ENCODE data around the gene ASIC2.

Gene ASIC2

DNA sequence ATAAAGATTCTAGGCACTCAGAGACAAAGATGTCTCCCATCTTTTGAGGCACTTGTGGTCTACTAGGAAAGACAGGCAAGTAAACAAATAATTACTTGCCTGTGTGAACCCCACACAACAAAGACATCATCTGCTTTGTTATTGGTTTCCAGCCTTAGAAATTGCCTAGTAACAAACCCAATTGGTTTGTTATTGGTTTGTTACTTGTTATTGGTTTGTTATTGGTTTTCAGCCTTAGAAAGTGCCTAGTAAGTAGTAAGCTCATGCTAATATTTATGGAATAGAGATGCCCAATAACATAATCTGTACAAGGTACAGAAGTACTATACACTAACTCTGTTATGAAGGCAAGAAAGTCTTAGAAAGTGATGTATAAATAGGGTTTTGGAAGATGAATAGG, 67.1 kb downstream of the ASIC2 start:
- DNase-seq (ENCODE audit: low read depth, low spot score): no peak
- H3K4me3 ChIP-seq (ENCODE audit: low read depth, low read length): no peak overlapping the region
- ChIA-PET CTCF (no interaction called here), POLR2A (no interaction called here)
- TF ChIP-seq CTCF (IDR thresholded peaks at IDR 0.05; ENCODE audit: insufficient read depth, low read length, missing control alignments): no peak

GRCh38 chr17:33225509-33225908, 67.6 kb downstream of the ASIC2 start:
- no peak for DNase-seq (ENCODE audit: low read depth, low spot score)
- POLR2A ChIA-PET: no interaction called here
- H3K4me3 ChIP-seq (ENCODE audit: low read depth, low read length): no peak overlapping the region
- TF ChIP-seq CTCF (IDR thresholded peaks at IDR 0.05; ENCODE audit: insufficient read depth, low read length, missing control alignments): no peak
- CTCF ChIA-PET: no interaction called here

DNA sequence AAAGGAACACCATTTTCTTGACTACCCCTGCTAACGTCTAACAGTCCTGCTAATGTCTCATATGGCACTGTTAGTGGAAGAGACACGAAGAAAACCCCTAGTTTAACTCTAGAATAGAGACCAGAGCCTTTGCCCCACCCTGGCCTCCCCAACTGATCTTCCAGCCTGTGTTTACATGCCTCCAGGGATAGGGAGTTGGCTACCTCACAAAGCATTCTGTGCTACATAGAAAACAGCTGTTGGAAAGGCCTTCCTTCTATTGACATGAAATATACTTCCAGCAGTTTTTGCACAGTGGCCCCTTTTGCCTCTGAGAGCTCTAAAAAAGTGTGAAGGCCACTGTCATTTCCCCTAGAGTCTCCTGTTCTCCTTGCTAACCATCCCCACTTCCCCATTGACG, 73.1 kb downstream of the ASIC2 start:
- DNase-seq (ENCODE audit: low read depth, low spot score): no peak
- POLR2A ChIA-PET: no interaction called here
- CTCF ChIA-PET: no interaction called here
- no peak overlapping the region for H3K4me3 ChIP-seq (ENCODE audit: low read depth, low read length)
- TF ChIP-seq CTCF (IDR thresholded peaks at IDR 0.05; ENCODE audit: insufficient read depth, low read length, missing control alignments): no peak

DNA sequence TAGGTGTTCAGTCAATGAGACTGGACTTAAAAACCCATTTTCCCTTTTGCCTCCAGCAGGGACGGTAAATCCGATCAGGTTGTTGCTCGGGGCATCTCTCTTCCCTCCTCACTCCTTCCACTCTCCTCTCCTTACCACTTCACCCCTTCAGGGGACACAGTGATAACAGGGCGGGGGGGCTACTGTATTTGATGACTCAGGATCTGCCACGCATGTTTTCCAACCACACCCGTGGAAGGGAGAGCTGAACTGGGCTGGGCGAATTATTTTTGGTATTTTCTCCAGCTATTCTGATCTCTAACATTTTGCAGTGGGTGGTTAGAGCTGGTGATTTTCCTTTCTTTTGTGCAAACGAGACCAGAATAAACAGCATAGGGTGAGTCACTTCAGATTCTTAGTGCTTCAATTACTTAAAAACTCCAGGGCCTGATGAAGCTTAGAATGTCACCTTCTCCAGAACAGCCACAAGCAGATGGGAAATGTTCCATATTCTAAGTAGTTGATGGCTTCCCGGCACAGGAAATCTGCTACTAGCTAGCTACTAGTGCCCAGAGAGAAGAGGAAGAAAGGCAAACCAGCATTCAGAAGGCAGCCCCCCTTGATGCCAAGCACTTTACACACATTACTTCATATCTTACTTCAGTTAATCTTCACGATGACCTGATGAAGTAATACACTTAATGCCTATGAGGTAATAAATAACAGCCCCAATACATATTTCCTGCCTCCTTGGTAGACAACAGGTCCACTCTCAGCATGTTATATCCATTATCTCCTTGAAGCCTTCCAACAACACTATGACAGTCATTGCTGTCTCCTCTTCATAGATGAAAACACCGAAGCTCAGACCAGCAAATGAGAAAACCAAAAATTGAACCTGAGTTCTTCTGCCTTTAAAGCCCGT, 74.1 kb downstream of the ASIC2 start:
- POLR2A ChIA-PET: no interaction called here
- CTCF ChIA-PET: no interaction called here
- no peak overlapping the region for H3K4me3 ChIP-seq (ENCODE audit: low read depth, low read length)
- DNase-seq (ENCODE audit: low read depth, low spot score): no peak
- TF ChIP-seq CTCF (IDR thresholded peaks at IDR 0.05; ENCODE audit: insufficient read depth, low read length, missing control alignments): no peak

- TF ChIP-seq CTCF (IDR thresholded peaks at IDR 0.05; ENCODE audit: insufficient read depth, low read length, missing control alignments): no peak
- CTCF ChIA-PET: no interaction called here
- POLR2A ChIA-PET: no interaction called here
- H3K4me3 ChIP-seq (ENCODE audit: low read depth, low read length): no peak overlapping the region
- DNase-seq (ENCODE audit: low read depth, low spot score): no peak
These were observed 75.2 kb downstream of the ASIC2 start for GRCh38 chr17:33217891-33218290.

DNA sequence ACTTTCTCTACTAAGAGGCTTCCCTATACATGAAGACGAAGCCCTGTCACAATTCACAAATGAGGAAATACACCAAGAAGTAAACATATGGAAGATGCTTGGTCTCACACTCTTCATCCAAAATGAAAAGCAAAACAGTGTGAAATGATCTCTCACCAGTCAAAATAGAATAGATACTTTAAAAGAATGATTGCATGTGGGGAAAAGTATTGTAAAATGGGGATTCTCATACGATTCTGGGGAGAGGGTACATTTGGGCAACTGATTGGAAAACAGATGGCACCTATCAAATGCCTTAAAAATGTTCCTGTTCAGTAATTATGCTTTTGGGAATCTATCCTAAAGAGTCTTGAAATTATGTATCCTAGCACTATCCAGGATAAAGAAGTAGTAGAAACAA, 78.1 kb downstream of the ASIC2 start:
- ChIA-PET POLR2A (no interaction called here), CTCF (no interaction called here)

More for the DNA sequence above, 78.1 kb downstream of the ASIC2 start:
- H3K4me3 ChIP-seq (ENCODE audit: low read depth, low read length): no peak overlapping the region
- no peak for TF ChIP-seq CTCF (IDR thresholded peaks at IDR 0.05; ENCODE audit: insufficient read depth, low read length, missing control alignments)
- no peak for DNase-seq (ENCODE audit: low read depth, low spot score)
